ENCODE measurements around the gene PCDHA2. TPM values are rescaled to one million over a fixed set of nuclear protein-coding genes. Genes with fewer than 3 reads are reported as not detected.
"Not testable (repeated sequence)": the region's sequence is repeated elsewhere in the genome, so short reads cannot be mapped to it uniquely, and the experiment has no call there.

Gene PCDHA2
- total RNA-seq, 1 experiment from 2014 or later: not detected

GRCh38 chr5:140802781-140803271 lies 8.2 kb downstream of the PCDHA2 start:
- Histone ChIP-seq H3K36me3 (no peaks in the 10 kb centered on the region), H3K27me3 (no peaks in the 10 kb centered on the region), H3K4me3 (no peak overlapping the region), H3K9me3 (peaks cover 8% of the 10 kb centered on the region)
- DNase-seq: no peak

GRCh38 chr5:140806834-140807775 lies 12.5 kb downstream of the PCDHA2 start, which contains the start of gene PCDHA4:
TSS of gene PCDHA4 (plus strand) at chr5:140807068.
- Histone ChIP-seq H3K27me3 (no peaks in the 10 kb centered on the region), H3K4me3 (no peak within 1 kb of the TSS), H3K36me3 (no peaks in the 10 kb centered on the region), H3K9me3 (0 out of 2 replicates have a peak, but pooled peaks cover 2% of the 10 kb centered on the region)
- no peak for DNase-seq

GRCh38 chr5:140808241-140808888 lies 13.7 kb downstream of the PCDHA2 start:
- H3K36me3 ChIP-seq, H3K9me3 ChIP-seq, H3K27me3 ChIP-seq, H3K4me3 ChIP-seq, DNase-seq: not testable (repeated sequence)

GRCh38 chr5:140808889-140809291 lies 14.2 kb downstream of the PCDHA2 start:
- Histone ChIP-seq H3K9me3 (0 out of 2 replicates have a peak, but pooled peaks cover 2% of the 10 kb centered on the region), H3K27me3 (no peaks in the 10 kb centered on the region), H3K4me3 (no peak overlapping the region), H3K36me3 (no peaks in the 10 kb centered on the region)
- no peak for DNase-seq

DNA sequence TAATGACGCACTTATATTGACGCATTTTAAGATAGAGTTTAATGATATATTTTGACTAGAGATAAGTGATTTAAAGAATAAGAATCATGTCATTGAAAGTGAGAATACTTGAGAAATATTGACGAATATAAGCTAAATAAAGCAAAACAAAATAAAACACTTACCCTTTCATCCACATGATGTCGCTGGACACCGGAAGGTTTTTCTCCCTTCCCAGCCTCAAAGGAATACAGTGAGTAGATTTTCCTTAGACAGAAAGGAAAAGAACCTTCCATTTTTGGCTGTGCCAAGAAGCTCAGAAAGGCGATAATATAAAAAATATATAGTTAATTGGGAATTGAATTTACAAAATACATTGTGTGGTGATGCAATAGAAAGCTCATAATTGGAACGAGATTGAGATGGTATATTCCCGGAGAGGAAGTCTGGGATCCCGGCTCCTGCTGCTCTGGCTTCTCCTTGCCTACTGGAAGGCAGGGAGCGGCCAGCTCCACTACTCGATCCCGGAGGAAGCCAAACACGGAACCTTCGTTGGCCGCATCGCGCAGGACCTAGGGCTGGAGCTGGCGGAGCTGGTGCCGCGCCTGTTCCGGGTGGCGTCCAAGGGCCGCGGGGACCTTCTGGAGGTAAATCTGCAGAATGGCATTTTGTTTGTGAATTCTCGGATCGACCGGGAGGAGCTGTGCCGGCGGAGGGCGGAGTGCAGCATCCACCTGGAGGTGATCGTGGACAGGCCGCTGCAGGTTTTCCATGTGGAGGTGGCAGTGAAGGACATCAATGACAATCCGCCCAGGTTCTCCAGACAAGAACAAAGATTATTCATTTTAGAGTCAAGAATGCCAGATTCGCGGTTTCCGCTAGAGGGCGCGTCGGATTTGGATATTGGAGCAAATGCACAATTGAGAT lies 27.0 kb downstream of the PCDHA2 start, which contains the start of gene PCDHA5:
PCDHA5 (plus strand) TSS at position 239 of the 906 bp plus-strand sequence.
- DNase-seq: no peak
- Histone ChIP-seq H3K36me3 (no peaks in the 10 kb centered on the region), H3K4me3 (no peak within 1 kb of the TSS), H3K27me3 (0 out of 2 replicates have a peak, but pooled peaks cover 2% of the 10 kb centered on the region), H3K9me3 (no peaks in the 10 kb centered on the region)

DNA sequence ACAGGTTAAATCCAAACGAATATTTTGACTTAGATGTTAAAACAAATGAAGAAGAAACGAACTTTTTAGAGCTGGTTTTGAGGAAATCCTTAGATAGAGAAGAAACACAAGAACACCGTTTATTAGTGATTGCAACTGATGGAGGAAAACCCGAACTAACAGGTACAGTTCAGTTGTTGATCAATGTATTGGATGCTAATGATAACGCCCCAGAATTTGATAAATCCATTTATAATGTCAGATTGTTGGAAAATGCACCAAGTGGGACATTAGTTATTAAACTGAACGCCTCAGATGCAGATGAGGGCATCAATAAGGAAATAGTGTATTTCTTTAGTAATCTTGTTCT lies 27.6 kb downstream of the PCDHA2 start:
- Histone ChIP-seq H3K4me3 (no peak overlapping the region), H3K36me3 (no peaks in the 10 kb centered on the region), H3K9me3 (no peaks in the 10 kb centered on the region)

GRCh38 chr5:140822969-140823368 lies 28.3 kb downstream of the PCDHA2 start:
- H3K4me3 ChIP-seq, DNase-seq, H3K36me3 ChIP-seq, H3K9me3 ChIP-seq, H3K27me3 ChIP-seq: not testable (repeated sequence)

More for the DNA sequence above, 27.6 kb downstream of the PCDHA2 start:
- DNase-seq: no peak
- 0 out of 2 replicates have a peak, but pooled peaks cover 3% of the 10 kb centered on the region for H3K27me3 ChIP-seq

DNA sequence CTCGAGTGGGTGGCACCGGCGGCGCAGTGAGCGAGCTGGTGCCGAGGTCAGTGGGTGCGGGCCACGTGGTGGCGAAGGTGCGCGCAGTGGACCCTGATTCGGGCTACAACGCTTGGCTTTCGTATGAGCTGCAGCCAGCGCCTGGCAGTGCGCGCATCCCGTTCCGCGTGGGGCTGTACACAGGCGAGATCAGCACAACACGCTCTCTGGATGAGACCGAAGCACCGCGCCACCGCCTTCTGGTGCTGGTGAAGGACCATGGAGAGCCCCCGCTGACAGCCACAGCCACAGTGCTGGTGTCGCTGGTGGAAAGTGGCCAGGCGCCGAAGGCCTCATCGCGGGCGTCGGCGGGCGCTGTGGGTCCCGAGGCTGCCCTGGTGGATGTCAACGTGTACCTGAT lies 28.8 kb downstream of the PCDHA2 start:
- no peaks in the 10 kb centered on the region for H3K36me3 ChIP-seq
- no peak overlapping the region for H3K4me3 ChIP-seq
- 0 out of 2 replicates have a peak, but pooled peaks cover 3% of the 10 kb centered on the region for H3K27me3 ChIP-seq
- H3K9me3 ChIP-seq: no peaks in the 10 kb centered on the region
- DNase-seq: no peak

GRCh38 chr5:140827704-140828361 lies 33.2 kb downstream of the PCDHA2 start, which contains the start of gene PCDHA6:
TSS of gene PCDHA6 (plus strand) at chr5:140827960. CDS start at chr5:140828092, 132 bp downstream.
- no peaks in the 10 kb centered on the region for H3K36me3 ChIP-seq
- H3K4me3 ChIP-seq: no peak within 1 kb of the TSS
- no peaks in the 10 kb centered on the region for H3K9me3 ChIP-seq
- peaks cover 6% of the 10 kb centered on the region for H3K27me3 ChIP-seq
- no peak for DNase-seq

GRCh38 chr5:140828362-140828737 lies 33.7 kb downstream of the PCDHA2 start:
- Histone ChIP-seq H3K4me3 (no peak overlapping the region), H3K36me3 (no peaks in the 10 kb centered on the region), H3K9me3 (no peaks in the 10 kb centered on the region), H3K27me3 (peaks cover 9% of the 10 kb centered on the region)
- DNase-seq: no peak

GRCh38 chr5:140829511-140830501 lies 35.2 kb downstream of the PCDHA2 start:
- not testable (repeated sequence) for H3K4me3 ChIP-seq, H3K36me3 ChIP-seq, DNase-seq, H3K27me3 ChIP-seq, H3K9me3 ChIP-seq

GRCh38 chr5:140833993-140834392 lies 39.3 kb downstream of the PCDHA2 start, which contains the start of gene PCDHA7:
TSS of gene PCDHA7 (plus strand) at chr5:140834269. CDS start at chr5:140834384, 115 bp downstream.
- H3K4me3 ChIP-seq: no peak within 1 kb of the TSS
- DNase-seq: no peak
- peaks cover 8% of the 10 kb centered on the region for H3K9me3 ChIP-seq
- peaks cover 7% of the 10 kb centered on the region for H3K27me3 ChIP-seq
- no peaks in the 10 kb centered on the region for H3K36me3 ChIP-seq

DNA sequence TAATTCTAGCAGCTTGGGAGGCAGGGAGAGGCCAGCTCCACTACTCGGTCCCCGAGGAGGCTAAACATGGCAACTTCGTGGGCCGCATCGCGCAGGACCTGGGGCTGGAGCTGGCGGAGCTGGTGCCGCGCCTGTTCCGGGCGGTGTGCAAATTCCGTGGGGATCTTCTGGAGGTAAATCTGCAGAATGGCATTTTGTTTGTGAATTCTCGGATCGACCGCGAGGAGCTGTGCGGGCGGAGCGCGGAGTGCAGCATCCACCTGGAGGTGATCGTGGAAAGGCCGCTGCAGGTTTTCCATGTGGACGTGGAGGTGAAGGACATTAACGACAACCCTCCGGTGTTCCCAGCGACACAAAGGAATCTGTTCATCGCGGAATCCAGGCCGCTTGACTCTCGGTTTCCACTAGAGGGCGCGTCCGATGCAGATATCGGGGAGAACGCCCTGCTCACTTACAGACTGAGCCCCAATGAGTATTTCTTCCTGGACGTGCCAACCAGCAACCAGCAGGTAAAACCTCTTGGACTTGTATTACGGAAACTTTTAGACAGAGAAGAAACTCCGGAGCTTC lies 39.9 kb downstream of the PCDHA2 start:
- H3K36me3 ChIP-seq, H3K27me3 ChIP-seq, DNase-seq, H3K9me3 ChIP-seq, H3K4me3 ChIP-seq: not testable (repeated sequence)

All from MG63 (cell line).